Measurements from ENCODE around the gene DPP7. TPM values are rescaled to one million over a fixed set of nuclear protein-coding genes. Genes with fewer than 3 reads are reported as not detected.

The DPP7 gene
- total and polyA plus RNA-seq, 12 donors: 91.4 to 677 (median 125) TPM

DNA sequence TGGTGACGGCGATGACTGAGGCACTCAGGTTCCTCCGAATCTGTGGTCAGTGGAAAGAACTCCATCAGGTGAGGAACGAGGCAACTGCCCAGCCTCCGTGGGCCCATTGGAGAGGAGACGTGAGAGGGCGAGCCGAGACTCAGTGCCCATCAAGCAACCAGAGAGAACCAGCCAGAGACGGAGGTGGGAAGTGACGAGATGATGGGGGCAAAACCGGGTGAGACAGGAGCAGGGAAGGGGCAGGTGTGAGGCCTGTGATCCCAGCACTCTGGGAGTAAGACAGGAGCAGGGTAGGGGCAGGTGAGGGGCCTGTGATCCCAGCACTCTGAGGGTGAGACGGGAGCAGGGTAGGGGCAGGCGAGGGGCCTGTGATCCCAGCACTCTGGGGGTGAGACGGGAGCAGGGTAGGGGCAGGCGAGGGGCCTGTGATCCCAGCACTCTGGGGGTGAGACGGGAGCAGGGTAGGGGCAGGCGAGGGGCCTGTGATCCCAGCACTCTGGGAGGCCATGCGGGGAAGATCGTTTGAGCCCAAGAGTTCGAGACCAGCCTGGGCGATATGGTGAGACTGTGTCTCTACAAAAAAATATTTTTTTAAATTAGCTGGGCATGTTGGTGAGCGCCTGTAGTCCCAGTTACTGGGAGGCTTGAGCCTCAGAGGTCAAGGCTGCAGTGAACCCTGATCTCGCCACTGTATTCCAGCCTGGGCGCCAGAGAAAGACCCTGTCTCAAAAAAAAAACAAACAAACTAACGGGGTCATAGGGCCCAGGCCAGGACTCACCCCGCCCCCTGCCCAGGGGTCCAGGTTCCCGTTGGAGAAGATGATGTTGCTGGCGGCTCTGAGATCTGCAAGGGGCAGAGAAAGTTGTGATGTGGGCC is 3.4 kb downstream of the DPP7 start:
- WGBS, 2 donors: 89 to 91% methylated on average over 28 of the region's 28 CpGs
- Histone ChIP-seq H3K4me1 (peaks cover 9 to 24% (median 15%) of the 10 kb centered on the region in 9 donors), H3K27me3 (no peaks in the 10 kb centered on the region), H3K9me3 (no peaks in the 10 kb centered on the region), H3K36me3 (peaks cover 0 to 70% (median 45%) of the 10 kb centered on the region in 9 donors), H3K4me3 (no peak overlapping the region), H3K27ac (no peak overlapping the region)
- ATAC-seq (no peak), DNase-seq (no peak)
- TF ChIP-seq, protein P1, sequence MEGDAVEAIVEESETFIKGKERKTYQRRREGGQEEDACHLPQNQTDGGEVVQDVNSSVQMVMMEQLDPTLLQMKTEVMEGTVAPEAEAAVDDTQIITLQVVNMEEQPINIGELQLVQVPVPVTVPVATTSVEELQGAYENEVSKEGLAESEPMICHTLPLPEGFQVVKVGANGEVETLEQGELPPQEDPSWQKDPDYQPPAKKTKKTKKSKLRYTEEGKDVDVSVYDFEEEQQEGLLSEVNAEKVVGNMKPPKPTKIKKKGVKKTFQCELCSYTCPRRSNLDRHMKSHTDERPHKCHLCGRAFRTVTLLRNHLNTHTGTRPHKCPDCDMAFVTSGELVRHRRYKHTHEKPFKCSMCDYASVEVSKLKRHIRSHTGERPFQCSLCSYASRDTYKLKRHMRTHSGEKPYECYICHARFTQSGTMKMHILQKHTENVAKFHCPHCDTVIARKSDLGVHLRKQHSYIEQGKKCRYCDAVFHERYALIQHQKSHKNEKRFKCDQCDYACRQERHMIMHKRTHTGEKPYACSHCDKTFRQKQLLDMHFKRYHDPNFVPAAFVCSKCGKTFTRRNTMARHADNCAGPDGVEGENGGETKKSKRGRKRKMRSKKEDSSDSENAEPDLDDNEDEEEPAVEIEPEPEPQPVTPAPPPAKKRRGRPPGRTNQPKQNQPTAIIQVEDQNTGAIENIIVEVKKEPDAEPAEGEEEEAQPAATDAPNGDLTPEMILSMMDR (IDR thresholded peaks at IDR 0.05): no peak
- intact Hi-C loops (cut with DNase I): no loop called here

DNA sequence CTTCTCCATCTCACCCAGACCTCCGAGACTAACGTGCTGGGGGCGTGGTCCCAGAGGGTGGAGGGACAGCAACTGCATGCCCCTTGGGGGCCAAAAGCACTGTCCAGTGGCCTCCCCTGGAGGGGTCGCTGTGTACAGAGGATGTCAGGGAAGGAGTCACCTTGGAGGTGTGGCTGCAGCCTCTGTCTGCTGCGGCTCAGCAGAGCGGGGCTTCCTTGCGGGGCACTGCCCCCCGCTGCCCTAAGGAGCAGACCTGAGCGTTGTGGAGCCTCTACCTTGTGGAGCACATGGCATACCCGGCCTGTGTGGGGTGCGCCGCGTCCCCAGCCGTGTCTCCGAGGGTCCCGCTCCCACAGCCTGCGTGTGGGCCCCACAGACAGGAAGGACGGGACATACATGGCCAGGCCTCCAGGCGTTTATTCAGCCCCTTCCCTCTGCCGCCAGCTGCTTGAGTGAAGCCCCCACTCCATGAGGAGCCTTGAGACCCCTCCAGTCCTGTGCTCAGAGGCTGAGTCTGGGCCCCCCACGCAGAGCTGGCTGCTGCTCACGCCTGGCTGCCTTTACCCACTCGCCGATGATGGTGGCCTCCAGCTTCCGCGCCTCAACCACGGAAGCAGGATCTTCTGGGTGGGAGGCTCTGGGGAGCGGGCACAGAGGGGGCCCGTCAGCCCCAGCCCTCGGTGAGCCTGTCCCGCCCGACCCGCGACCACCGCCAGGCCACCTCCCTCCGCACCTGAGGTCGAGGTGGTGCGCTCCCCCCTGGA is 4.2 kb downstream of the DPP7 start:
- Histone ChIP-seq H3K9me3 (no peaks in the 10 kb centered on the region), H3K4me3 (no peak overlapping the region), H3K27me3 (no peaks in the 10 kb centered on the region), H3K4me1 (peaks cover 4 to 15% (median 7%) of the 10 kb centered on the region in 9 donors), H3K27ac (no peak overlapping the region), H3K36me3 (peaks cover 0 to 78% (median 46%) of the 10 kb centered on the region in 9 donors)
- no peak for DNase-seq
- TF ChIP-seq, protein P1 (IDR thresholded peaks at IDR 0.05): no peak
- intact Hi-C loops (cut with DNase I): no loop called here
- ATAC-seq: peak in 1 of 8 donors; percentile 1
- WGBS, 2 donors: 91% methylated on average over 38 of the region's 38 CpGs

DNA sequence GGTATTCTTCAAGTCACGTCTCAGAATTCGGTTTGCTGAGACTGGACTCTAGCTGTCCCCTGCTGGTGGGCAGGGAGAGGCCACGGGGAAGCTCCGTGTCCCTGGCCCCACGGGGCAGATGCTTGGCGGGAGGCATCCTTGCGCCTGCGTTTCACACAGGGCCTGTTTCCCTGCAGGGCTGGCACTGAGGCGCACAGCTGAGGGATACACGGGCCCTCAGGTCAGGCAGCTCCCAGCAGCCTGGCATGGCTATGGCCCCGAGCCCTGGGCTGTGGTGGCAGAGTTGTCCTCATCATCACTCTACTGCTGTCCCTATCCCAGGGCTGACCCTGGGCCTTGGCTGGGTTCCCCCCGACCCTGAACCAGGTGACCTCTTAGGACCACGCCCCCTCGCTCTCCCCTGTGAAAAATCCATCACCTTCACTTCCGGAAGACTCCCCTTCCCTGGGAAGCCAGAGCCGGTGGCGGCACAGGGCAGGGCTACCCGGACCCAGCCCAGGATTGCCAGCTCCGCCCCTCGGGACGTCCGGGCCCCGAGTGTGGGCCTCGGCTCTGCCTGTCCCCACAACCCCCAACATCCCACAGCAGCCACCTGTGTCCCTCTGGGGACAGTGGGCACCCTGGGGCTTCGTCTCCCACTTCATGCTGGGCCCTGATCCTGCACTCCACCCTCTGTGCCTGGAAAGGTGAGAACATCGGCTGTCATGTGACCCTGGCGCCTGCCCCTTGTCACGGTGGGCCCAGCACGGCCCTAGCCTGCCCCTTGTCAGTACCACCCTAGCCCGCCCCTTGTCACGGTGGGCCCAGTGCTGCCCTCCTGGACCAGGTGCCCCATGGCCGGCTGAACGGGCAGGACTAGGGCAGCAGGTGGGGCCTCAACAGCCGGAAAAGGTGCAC is 5.0 kb downstream of the DPP7 start:
- no peak for DNase-seq
- peaks cover 0 to 87% (median 53%) of the 10 kb centered on the region in 9 donors for H3K36me3 ChIP-seq
- WGBS, 2 donors: 82 to 84% methylated on average over 34 of the region's 34 CpGs

More for the DNA sequence above, 5.0 kb downstream of the DPP7 start:
- Histone ChIP-seq H3K4me3 (no peak overlapping the region), H3K27ac (no peak overlapping the region), H3K4me1 (peaks cover 0 to 8% (median 0%) of the 10 kb centered on the region in 9 donors), H3K9me3 (no peaks in the 10 kb centered on the region), H3K27me3 (no peaks in the 10 kb centered on the region)
- TF ChIP-seq, protein P1 (IDR thresholded peaks at IDR 0.05): no peak
- intact Hi-C loops (cut with DNase I): no loop called here
- peak in 1 of 8 donors; percentile 26 for ATAC-seq

Measured in heart right ventricle (tissue), 16 donors.